ENCODE data around the gene C12orf75.

The C12orf75 gene

GRCh38 chr12:105296116-105297089 is 34.1 kb upstream of the C12orf75 start:
- POLR2A ChIA-PET, result no interaction called here
- no peak for TF ChIP-seq TRIM28 (IDR thresholded peaks at IDR 0.05; ENCODE audit: borderline replicate concordance, low read length)
- no peak for TF ChIP-seq ELK4 (IDR thresholded peaks at IDR 0.05; ENCODE audit: borderline replicate concordance, low read depth, low read length)
- TF ChIP-seq, protein P1, sequence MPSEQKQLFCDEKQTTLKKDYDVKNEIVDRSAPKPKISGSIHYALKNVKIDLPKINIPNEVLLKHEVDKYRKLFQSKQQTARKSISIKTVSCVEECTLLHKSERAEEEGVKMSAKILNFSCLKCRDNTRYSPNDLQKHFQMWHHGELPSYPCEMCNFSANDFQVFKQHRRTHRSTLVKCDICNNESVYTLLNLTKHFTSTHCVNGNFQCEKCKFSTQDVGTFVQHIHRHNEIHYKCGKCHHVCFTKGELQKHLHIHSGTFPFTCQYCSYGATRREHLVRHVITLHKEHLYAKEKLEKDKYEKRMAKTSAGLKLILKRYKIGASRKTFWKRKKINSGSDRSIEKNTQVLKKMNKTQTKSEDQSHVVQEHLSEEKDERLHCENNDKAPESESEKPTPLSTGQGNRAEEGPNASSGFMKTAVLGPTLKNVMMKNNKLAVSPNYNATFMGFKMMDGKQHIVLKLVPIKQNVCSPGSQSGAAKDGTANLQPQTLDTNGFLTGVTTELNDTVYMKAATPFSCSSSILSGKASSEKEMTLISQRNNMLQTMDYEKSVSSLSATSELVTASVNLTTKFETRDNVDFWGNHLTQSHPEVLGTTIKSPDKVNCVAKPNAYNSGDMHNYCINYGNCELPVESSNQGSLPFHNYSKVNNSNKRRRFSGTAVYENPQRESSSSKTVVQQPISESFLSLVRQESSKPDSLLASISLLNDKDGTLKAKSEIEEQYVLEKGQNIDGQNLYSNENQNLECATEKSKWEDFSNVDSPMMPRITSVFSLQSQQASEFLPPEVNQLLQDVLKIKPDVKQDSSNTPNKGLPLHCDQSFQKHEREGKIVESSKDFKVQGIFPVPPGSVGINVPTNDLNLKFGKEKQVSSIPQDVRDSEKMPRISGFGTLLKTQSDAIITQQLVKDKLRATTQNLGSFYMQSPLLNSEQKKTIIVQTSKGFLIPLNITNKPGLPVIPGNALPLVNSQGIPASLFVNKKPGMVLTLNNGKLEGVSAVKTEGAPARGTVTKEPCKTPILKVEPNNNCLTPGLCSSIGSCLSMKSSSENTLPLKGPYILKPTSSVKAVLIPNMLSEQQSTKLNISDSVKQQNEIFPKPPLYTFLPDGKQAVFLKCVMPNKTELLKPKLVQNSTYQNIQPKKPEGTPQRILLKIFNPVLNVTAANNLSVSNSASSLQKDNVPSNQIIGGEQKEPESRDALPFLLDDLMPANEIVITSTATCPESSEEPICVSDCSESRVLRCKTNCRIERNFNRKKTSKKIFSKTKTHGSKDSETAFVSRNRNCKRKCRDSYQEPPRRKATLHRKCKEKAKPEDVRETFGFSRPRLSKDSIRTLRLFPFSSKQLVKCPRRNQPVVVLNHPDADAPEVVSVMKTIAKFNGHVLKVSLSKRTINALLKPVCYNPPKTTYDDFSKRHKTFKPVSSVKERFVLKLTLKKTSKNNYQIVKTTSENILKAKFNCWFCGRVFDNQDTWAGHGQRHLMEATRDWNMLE (tag by site-specific recombination; conservative IDR thresholded peaks at IDR 0.05; ENCODE audit: low read depth), result no peak
- TF ChIP-seq SCRT2 (tag by site-specific recombination; IDR thresholded peaks at IDR 0.05), result peak; percentile 57; the same call in 1 of the 2 replicates
- TF ChIP-seq, protein P2, sequence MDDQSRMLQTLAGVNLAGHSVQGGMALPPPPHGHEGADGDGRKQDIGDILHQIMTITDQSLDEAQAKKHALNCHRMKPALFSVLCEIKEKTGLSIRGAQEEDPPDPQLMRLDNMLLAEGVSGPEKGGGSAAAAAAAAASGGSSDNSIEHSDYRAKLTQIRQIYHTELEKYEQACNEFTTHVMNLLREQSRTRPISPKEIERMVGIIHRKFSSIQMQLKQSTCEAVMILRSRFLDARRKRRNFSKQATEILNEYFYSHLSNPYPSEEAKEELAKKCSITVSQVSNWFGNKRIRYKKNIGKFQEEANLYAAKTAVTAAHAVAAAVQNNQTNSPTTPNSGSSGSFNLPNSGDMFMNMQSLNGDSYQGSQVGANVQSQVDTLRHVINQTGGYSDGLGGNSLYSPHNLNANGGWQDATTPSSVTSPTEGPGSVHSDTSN (CRISPR knock-in tag; IDR thresholded peaks at IDR 0.05), result no peak
- no peak for TF ChIP-seq ZNF626 (tag by site-specific recombination; IDR thresholded peaks at IDR 0.05)
- no peak for TF ChIP-seq ZNF16 (tag by site-specific recombination; IDR thresholded peaks at IDR 0.05; ENCODE audit: low read depth)
- TF ChIP-seq ZNF558 (tag by site-specific recombination; IDR thresholded peaks at IDR 0.05), result no peak
- Histone ChIP-seq H3K4me3 (ENCODE audit: low read depth, low read length) (no peak overlapping the region), H3K27ac (ENCODE audit: extremely low read depth, low read depth, low read length) (no peak overlapping the region), H3K4me1 (ENCODE audit: control insufficient read depth, insufficient read depth, low read length) (no peaks in the 10 kb centered on the region), H3K9me3 (ENCODE audit: control insufficient read depth, insufficient read depth, low read depth, low read length) (no peaks in the 10 kb centered on the region), H3K36me3 (ENCODE audit: control insufficient read depth in 2 of 2, insufficient read depth in 1 of 2, low read length in 2 of 2) (no peaks in the 10 kb centered on the region)
- CTCF ChIA-PET, result interaction anchor here (0.6 to 1.3 kb wide), 2 partner anchors 17 to 19 kb away, joined by 3 to 4 read pairs; no protein-coding TSS in a partner anchor

DNA sequence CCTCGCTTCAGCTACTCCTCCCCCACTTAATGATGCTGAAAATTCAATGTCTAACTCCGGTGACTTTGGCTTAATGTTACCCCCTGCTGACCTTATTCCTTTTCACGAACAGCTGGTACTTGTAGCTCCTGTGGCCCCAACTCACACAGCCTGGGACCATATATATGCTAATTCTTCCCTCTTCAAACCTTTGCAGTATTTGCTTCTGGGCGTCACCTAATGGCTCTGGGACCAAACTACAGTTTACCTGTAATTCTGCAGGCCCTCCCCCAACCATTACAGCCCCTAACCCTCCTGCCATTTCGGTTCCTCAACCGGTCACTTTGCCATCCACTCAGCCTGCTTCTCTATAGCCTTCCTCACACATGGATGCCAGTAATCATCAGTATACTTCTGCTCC is 29.6 kb upstream of the C12orf75 start:
- CTCF ChIA-PET, result interaction anchor here (1.2 kb wide), 1 partner anchor 14 kb away, joined by 4 read pairs; no protein-coding TSS in a partner anchor
- POLR2A ChIA-PET, result interaction anchor here (0.5 kb wide), 1 partner anchor 83 kb away, joined by 3 read pairs; no protein-coding TSS in a partner anchor
- no peak for TF ChIP-seq ZNF707 (tag by site-specific recombination; IDR thresholded peaks at IDR 0.05)
- TF ChIP-seq ZBTB21 (tag by site-specific recombination; IDR thresholded peaks at IDR 0.05), result no peak
- no peak for TF ChIP-seq SP3 (tag by site-specific recombination; IDR thresholded peaks at IDR 0.05)
- no peak for TF ChIP-seq ZNF776 (tag by site-specific recombination; IDR thresholded peaks at IDR 0.05; ENCODE audit: borderline replicate concordance)
- TF ChIP-seq ZNF626 (tag by site-specific recombination; IDR thresholded peaks at IDR 0.05), result no peak
- no peak for TF ChIP-seq ZNF114 (tag by site-specific recombination; IDR thresholded peaks at IDR 0.05)
- no peak for TF ChIP-seq ZNF76 (tag by site-specific recombination; IDR thresholded peaks at IDR 0.05; ENCODE audit: borderline replicate concordance, low read depth)
- no peak for TF ChIP-seq ZNF433 (tag by site-specific recombination; IDR thresholded peaks at IDR 0.05; ENCODE audit: low read depth)
- TF ChIP-seq ZNF266 (tag by site-specific recombination; IDR thresholded peaks at IDR 0.05; ENCODE audit: low read depth), result no peak
- TF ChIP-seq, protein P3, sequence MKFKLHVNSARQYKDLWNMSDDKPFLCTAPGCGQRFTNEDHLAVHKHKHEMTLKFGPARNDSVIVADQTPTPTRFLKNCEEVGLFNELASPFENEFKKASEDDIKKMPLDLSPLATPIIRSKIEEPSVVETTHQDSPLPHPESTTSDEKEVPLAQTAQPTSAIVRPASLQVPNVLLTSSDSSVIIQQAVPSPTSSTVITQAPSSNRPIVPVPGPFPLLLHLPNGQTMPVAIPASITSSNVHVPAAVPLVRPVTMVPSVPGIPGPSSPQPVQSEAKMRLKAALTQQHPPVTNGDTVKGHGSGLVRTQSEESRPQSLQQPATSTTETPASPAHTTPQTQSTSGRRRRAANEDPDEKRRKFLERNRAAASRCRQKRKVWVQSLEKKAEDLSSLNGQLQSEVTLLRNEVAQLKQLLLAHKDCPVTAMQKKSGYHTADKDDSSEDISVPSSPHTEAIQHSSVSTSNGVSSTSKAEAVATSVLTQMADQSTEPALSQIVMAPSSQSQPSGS (tag by site-specific recombination; IDR thresholded peaks at IDR 0.05; ENCODE audit: low read depth), result no peak
- no peak for TF ChIP-seq ZNF529 (tag by site-specific recombination; IDR thresholded peaks at IDR 0.05; ENCODE audit: insufficient replicate concordance)
- no peak for TF ChIP-seq ZNF792 (tag by site-specific recombination; IDR thresholded peaks at IDR 0.05)
- no peak for TF ChIP-seq ZSCAN4 (tag by site-specific recombination; IDR thresholded peaks at IDR 0.05)
- TF ChIP-seq ELK4 (IDR thresholded peaks at IDR 0.05; ENCODE audit: borderline replicate concordance, low read depth, low read length), result no peak
- H3K36me3 ChIP-seq (ENCODE audit: control insufficient read depth in 2 of 2, insufficient read depth in 1 of 2, low read length in 2 of 2), result no peaks in the 10 kb centered on the region
- no peaks in the 10 kb centered on the region for H3K9me3 ChIP-seq (ENCODE audit: control insufficient read depth, insufficient read depth, low read depth, low read length)
- no peak overlapping the region for H3K27ac ChIP-seq (ENCODE audit: extremely low read depth, low read depth, low read length)
- H3K4me1 ChIP-seq (ENCODE audit: control insufficient read depth, insufficient read depth, low read length), result no peaks in the 10 kb centered on the region
- no peak overlapping the region for H3K4me3 ChIP-seq (ENCODE audit: low read depth, low read length)
